GM23248 (cell line): ENCODE measurements around the gene STK32B. TPM values are rescaled to one million over a fixed set of nuclear protein-coding genes. Genes with fewer than 3 reads are reported as not detected.

Experiments
- DNase-seq: peaks from one replicate; pipeline ENCODE4 v3.0.0-alpha.2; 2015
- H2AFZ ChIP-seq: fragments of 200-600 bp; sonication (generic); 2 replicates; pipeline ENCODE4 v1.6.1; 2016; ENCODE audit warnings: antibody characterized with exemption
- H3F3A ChIP-seq: fragments of 200-600 bp; sonication (generic); 2 replicates; pipeline ENCODE4 v1.6.1; 2016; ENCODE audit warnings: mild to moderate bottlenecking, antibody characterized with exemption, mixed run types; ENCODE audit not compliant: insufficient read depth
- H3K27ac ChIP-seq: fragments of 200-600 bp; sonication (generic); 2 replicates; pipeline ENCODE4 v1.5.1; 2016; ENCODE audit warnings: mild to moderate bottlenecking
- H3K27me3 ChIP-seq: fragments of 200-600 bp; sonication (generic); replicated peaks from 2 replicates; pipeline ENCODE4 v1.6.1; 2016; ENCODE audit warnings: mild to moderate bottlenecking; ENCODE audit not compliant: insufficient read depth
- H3K36me3 ChIP-seq: fragments of 200-600 bp; sonication (generic); 2 replicates; pipeline ENCODE4 v1.6.1; 2016; ENCODE audit warnings: low read depth, mild to moderate bottlenecking
- H3K4me1 ChIP-seq: fragments of 200-600 bp; sonication (generic); 2 replicates; pipeline ENCODE4 v1.6.1; 2016; ENCODE audit warnings: mild to moderate bottlenecking; ENCODE audit not compliant: insufficient read depth
- H3K4me2 ChIP-seq: fragments of 200-600 bp; sonication (generic); one replicate; pipeline ENCODE4 v1.6.1; 2016; ENCODE audit warnings: mild to moderate bottlenecking; ENCODE audit not compliant: unreplicated experiment
- H3K4me3 ChIP-seq: fragments of 200-600 bp; sonication (generic); 2 replicates; pipeline ENCODE4 v1.5.1; 2016; ENCODE audit warnings: mild to moderate bottlenecking
- H3K79me2 ChIP-seq: fragments of 200-600 bp; sonication (generic); 2 replicates; pipeline ENCODE4 v1.6.1; 2016; ENCODE audit warnings: mild to moderate bottlenecking; ENCODE audit not compliant: insufficient read depth
- H3K9ac ChIP-seq: fragments of 200-600 bp; sonication (generic); 2 replicates; pipeline ENCODE4 v1.6.1; 2016; ENCODE audit warnings: mild to moderate bottlenecking
- H3K9me2 ChIP-seq: fragments of 200-600 bp; sonication (generic); 2 replicates; pipeline ENCODE4 v1.6.1; 2016; ENCODE audit warnings: mixed run types, mild to moderate bottlenecking, moderate library complexity; ENCODE audit not compliant: insufficient read depth
- H3K9me3 ChIP-seq: fragments of 200-600 bp; sonication (generic); one replicate; pipeline ENCODE4 v1.6.1; 2017; ENCODE audit warnings: low read depth
- H4K20me1 ChIP-seq: fragments of 200-600 bp; sonication (generic); 2 replicates; pipeline ENCODE4 v1.6.0; 2016; ENCODE audit not compliant: insufficient read depth
- EZH2 ChIP-seq: fragments of 200-600 bp; sonication (generic); IDR thresholded peaks from 2 replicates; pipeline ENCODE4 v1.6.1; 2018; ENCODE audit warnings: antibody characterized with exemption, mild to moderate bottlenecking; ENCODE audit not compliant: insufficient read depth, poor library complexity, severe bottlenecking
- EZH2phosphoT487 ChIP-seq: fragments of 200-600 bp; sonication (generic); IDR thresholded peaks from 2 replicates; pipeline ENCODE4 v1.6.1; 2018; ENCODE audit warnings: antibody characterized with exemption, moderate library complexity, mild to moderate bottlenecking, low read depth; ENCODE audit not compliant: insufficient read depth
- WGBS, 2 experiments: methylation state at CpG; one replicate each; pipeline ENCODE4 v1.1.6; 2015 to 2017; ENCODE audit warnings: low lambda C conversion rate in 2 of 2, low coverage in 1 of 2; ENCODE audit errors: missing lambda C conversion rate in 2 of 2; 5-methylcytosine and 5-hydroxymethylcytosine counted together
- in situ Hi-C: fragments of 300-500 bp; cut with MboI; formaldehyde crosslinking; loops from 2 replicates; pipeline ENCODE4 v1.15.0; 2020
- polyA plus RNA-seq: library from polyadenylated mRNA; unstranded; fragments of >200 nt; fragmentation: Nextera tagmentation; extraction: Ambion mirVana; gene quantifications from 2 replicates; pipeline ENCODE4 v1.2.1, GENCODE V29; 2016
- total RNA-seq: library from RNA; depleted of rRNA; stranded (reverse); fragments of >200 nt; shearing (Covaris generic); gene quantifications from 2 replicates; pipeline ENCODE4 v1.2.3, GENCODE V29; 2014

Gene STK32B
- total and polyA plus RNA-seq, 2 experiments from 2014 or later: 4.9 to 6.1 TPM

DNA sequence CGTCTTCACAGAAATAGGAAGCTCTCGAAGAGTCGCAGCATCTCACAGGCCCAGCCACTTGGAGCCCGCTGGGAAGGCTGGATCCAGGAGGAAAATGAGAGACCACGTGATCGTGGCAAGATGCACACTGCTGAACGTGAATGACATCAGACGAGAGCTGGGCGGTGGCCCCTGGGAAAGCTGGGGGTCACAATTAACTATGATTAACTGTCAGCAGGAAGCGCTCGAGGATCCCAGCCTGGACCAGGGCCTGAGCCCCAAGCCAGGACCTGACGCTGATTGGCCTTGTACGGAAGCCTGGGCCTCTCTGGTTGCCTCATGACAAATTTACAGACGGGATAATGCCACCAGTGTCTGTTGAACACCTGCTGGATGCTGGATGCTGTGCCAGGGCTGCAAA, 335.6 kb downstream of the STK32B start:
- in situ Hi-C loops: no loop called here
- no peak overlapping the region for H2AFZ ChIP-seq

GRCh38 chr4:5387457-5387856, 336.2 kb downstream of the STK32B start:
- Histone ChIP-seq H3K36me3 (no peaks in the 10 kb centered on the region), H3K9me3 (no peaks in the 10 kb centered on the region), H3F3A (no peaks in the 10 kb centered on the region), H3K4me1 (no peaks in the 10 kb centered on the region), H3K9ac (no peak overlapping the region), H3K4me2 (no peak overlapping the region), H3K4me3 (no peak overlapping the region), H3K27me3 (no peaks in the 10 kb centered on the region), H2AFZ (no peak overlapping the region), H3K79me2 (no peaks in the 10 kb centered on the region), H4K20me1 (no peaks in the 10 kb centered on the region), H3K27ac (no peak overlapping the region), H3K9me2 (no peaks in the 10 kb centered on the region)
- no peak for DNase-seq
- TF ChIP-seq EZH2phosphoT487 (no peak), EZH2 (no peak)
- WGBS, 2 experiments: 65 to 74% methylated on average over 7 of the region's 7 CpGs
- in situ Hi-C loops: no loop called here

More for the DNA sequence above, 335.6 kb downstream of the STK32B start:
- no peak for TF ChIP-seq EZH2phosphoT487
- no peak for TF ChIP-seq EZH2
- Histone ChIP-seq H3K9me2 (no peaks in the 10 kb centered on the region), H3K27me3 (no peaks in the 10 kb centered on the region), H3K4me3 (no peak overlapping the region), H3K27ac (no peak overlapping the region), H3K4me1 (0 out of 2 replicates have a peak, but pooled peaks cover 3% of the 10 kb centered on the region), H3K36me3 (no peaks in the 10 kb centered on the region), H3K9me3 (no peaks in the 10 kb centered on the region), H3K79me2 (no peaks in the 10 kb centered on the region), H3K9ac (no peak overlapping the region), H3K4me2 (no peak overlapping the region), H4K20me1 (no peaks in the 10 kb centered on the region), H3F3A (no peaks in the 10 kb centered on the region)
- DNase-seq: no peak
- WGBS, 2 experiments: 80 to 86% methylated on average over 14 of the region's 14 CpGs

- Histone ChIP-seq H3K79me2 (no peaks in the 10 kb centered on the region), H3K9ac (no peak overlapping the region), H3K9me2 (no peaks in the 10 kb centered on the region), H3K4me2 (no peak overlapping the region), H3K4me3 (no peak overlapping the region), H4K20me1 (no peaks in the 10 kb centered on the region), H3F3A (no peaks in the 10 kb centered on the region), H3K27ac (no peak overlapping the region), H3K27me3 (no peaks in the 10 kb centered on the region), H2AFZ (no peak overlapping the region), H3K36me3 (no peaks in the 10 kb centered on the region), H3K4me1 (no peaks in the 10 kb centered on the region), H3K9me3 (no peaks in the 10 kb centered on the region)
- DNase-seq: no peak
- 25 to 30% methylated on average over 3 of the region's 3 CpGs for WGBS, 2 experiments
- in situ Hi-C loops: no loop called here
- no peak for TF ChIP-seq EZH2
- TF ChIP-seq EZH2phosphoT487: no peak
Measured at GRCh38 chr4:5389756-5390310, 338.6 kb downstream of the STK32B start.

- Histone ChIP-seq H3K9me3 (no peaks in the 10 kb centered on the region), H3K36me3 (no peaks in the 10 kb centered on the region), H3K27ac (no peak overlapping the region), H3K4me2 (no peak overlapping the region), H3K27me3 (no peaks in the 10 kb centered on the region), H3F3A (no peaks in the 10 kb centered on the region), H2AFZ (no peak overlapping the region), H3K9me2 (no peaks in the 10 kb centered on the region), H3K9ac (no peak overlapping the region), H4K20me1 (no peaks in the 10 kb centered on the region), H3K4me1 (no peaks in the 10 kb centered on the region), H3K4me3 (no peak overlapping the region), H3K79me2 (no peaks in the 10 kb centered on the region)
- no peak for DNase-seq
- in situ Hi-C loops: no loop called here
- no peak for TF ChIP-seq EZH2phosphoT487
- no peak for TF ChIP-seq EZH2
- 75 to 83% methylated on average over 4 of the region's 4 CpGs for WGBS, 2 experiments
Measured at GRCh38 chr4:5391492-5391891, 340.2 kb downstream of the STK32B start.
